ENCODE results near the gene SHH. TPM values are rescaled to one million over a fixed set of nuclear protein-coding genes. Genes with fewer than 3 reads are reported as not detected.

The SHH gene
- total RNA-seq, 3 donors from 2014 or later, result 2.4 to 9.6 (median 6.6) TPM

DNA sequence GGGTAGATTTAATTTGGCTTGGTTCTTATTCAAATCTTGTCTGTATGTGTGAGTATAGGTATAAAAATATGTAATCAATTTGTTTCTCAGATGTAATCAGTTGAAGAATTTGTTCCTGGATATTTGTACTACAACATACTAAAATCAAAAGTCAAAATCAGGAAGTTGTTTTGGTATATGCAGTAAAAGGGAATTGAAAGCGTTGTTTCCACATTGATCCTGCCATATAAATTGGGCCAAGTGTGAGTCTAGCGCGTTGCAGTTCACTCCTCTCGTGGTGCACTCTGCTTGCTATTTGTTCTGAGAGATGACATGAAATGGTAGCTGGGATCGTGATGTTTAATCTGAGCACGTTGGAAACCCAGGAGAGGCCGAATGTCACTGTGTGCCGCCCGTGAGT lies 55.9 kb downstream of the SHH start:
- peaks cover 17% of the 10 kb centered on the region for H3K4me1 ChIP-seq (ENCODE audit: low read depth)
- no peaks in the 10 kb centered on the region for H3K36me3 ChIP-seq (ENCODE audit: low read depth)
- no peak for DNase-seq
- H3K4me3 ChIP-seq, result no peak overlapping the region
- intact Hi-C loops (cut with DNase I, micrococcal nuclease), result no loop called here
- ATAC-seq, result no peak
- no peaks in the 10 kb centered on the region for H3K9me3 ChIP-seq
- no peak for TF ChIP-seq CTCF (IDR thresholded peaks at IDR 0.05)

DNA sequence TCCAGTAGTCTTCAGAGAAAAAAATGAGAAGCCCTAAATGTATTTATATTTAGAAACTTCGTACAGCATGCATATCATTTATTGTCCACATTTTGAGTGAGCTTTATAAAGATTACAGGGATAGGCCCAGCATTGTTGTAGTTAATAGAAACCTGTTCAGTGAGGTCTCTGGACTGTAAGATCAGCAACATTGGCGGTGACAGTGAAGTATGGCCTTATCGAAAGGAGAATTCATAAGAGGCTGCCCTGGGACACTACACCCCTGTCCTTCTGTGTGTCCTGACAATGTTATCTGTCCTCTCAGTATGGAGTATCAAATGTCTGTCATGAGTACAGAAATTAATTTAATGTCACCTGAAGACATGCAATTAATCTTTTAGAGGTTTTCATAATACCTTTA lies 57.2 kb downstream of the SHH start:
- ATAC-seq (no peak), DNase-seq (no peak)
- intact Hi-C loops (cut with DNase I, micrococcal nuclease), result no loop called here
- Histone ChIP-seq H3K4me3 (no peak overlapping the region), H3K36me3 (ENCODE audit: low read depth) (no peaks in the 10 kb centered on the region), H3K9me3 (no peaks in the 10 kb centered on the region), H3K4me1 (ENCODE audit: low read depth) (peaks cover 14% of the 10 kb centered on the region)
- no peak for TF ChIP-seq CTCF (IDR thresholded peaks at IDR 0.05)

DNA sequence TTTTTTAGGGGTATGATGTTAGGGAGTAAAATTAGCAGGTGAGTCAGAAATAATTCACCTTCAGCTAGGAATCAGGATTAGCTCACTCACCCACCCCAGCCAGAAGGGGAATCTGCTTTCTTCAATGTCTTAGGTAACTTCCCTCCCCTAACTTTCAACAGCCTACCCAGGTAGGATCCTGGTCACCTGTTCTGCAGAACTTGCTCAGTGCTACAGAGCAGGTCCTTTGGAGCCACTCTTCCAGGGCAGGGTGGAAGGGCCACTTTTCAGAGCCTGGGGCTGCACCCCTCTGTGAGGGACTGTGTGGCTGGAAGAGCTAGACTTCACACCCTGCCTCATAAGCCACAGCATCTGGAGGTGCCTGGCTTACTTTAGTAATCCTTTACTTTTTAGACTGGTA lies 58.1 kb downstream of the SHH start:
- Histone ChIP-seq H3K4me1 (ENCODE audit: low read depth) (peaks cover 10% of the 10 kb centered on the region), H3K36me3 (ENCODE audit: low read depth) (no peaks in the 10 kb centered on the region), H3K4me3 (no peak overlapping the region), H3K9me3 (no peaks in the 10 kb centered on the region)
- no peak for TF ChIP-seq CTCF (IDR thresholded peaks at IDR 0.05)
- DNase-seq (no peak), ATAC-seq (peak; percentile 23)
- intact Hi-C loops (cut with DNase I, micrococcal nuclease), result no loop called here

- peaks cover 10% of the 10 kb centered on the region for H3K4me1 ChIP-seq (ENCODE audit: low read depth)
- ATAC-seq, result peak; percentile 50
- intact Hi-C loops (cut with DNase I, micrococcal nuclease), result no loop called here
- no peak for DNase-seq
- no peaks in the 10 kb centered on the region for H3K36me3 ChIP-seq (ENCODE audit: low read depth)
- no peak for TF ChIP-seq CTCF (IDR thresholded peaks at IDR 0.05)
- no peaks in the 10 kb centered on the region for H3K9me3 ChIP-seq
- no peak overlapping the region for H3K4me3 ChIP-seq
Observed at GRCh38 chr7:155753446-155753965, 58.8 kb downstream of the SHH start.

- intact Hi-C loops (cut with DNase I, micrococcal nuclease), result no loop called here
- Histone ChIP-seq H3K4me3 (no peak overlapping the region), H3K4me1 (ENCODE audit: low read depth) (peaks cover 10% of the 10 kb centered on the region), H3K36me3 (ENCODE audit: low read depth) (no peaks in the 10 kb centered on the region), H3K9me3 (no peaks in the 10 kb centered on the region)
- ATAC-seq (peak; percentile 17), DNase-seq (no peak)
- no peak for TF ChIP-seq CTCF (IDR thresholded peaks at IDR 0.05)
Observed at GRCh38 chr7:155752756-155753445, 59.4 kb downstream of the SHH start.

Measured in mucosa of descending colon (tissue), 3 donors.